Upper lobe of right lung (tissue), 1 donor: Measurements from ENCODE around the gene NRDE2. TPM values are rescaled to one million over a fixed set of nuclear protein-coding genes. Genes with fewer than 3 reads are reported as not detected.

Source experiments
- ATAC-seq: fragments of 200-7000 bp; cut with Tn5 transposase; one replicate; pipeline ENCODE4 v1.9.1; 2020; ENCODE audit warnings: mild to moderate bottlenecking, moderate library complexity
- DNase-seq: peaks from one replicate; pipeline ENCODE4 v3.0.0-alpha.2; 2020
- H3K27ac ChIP-seq: fragments of 200-600 bp; one replicate; pipeline ENCODE4 v1.8.0; 2022
- H3K27me3 ChIP-seq: fragments of 200-600 bp; one replicate; pipeline ENCODE4 v1.8.0; 2022; ENCODE audit warnings: mild to moderate bottlenecking
- H3K36me3 ChIP-seq: fragments of 200-600 bp; one replicate; pipeline ENCODE4 v1.8.0; 2022
- H3K4me1 ChIP-seq: fragments of 200-600 bp; one replicate; pipeline ENCODE4 v1.8.0; 2022
- H3K4me3 ChIP-seq: fragments of 200-600 bp; one replicate; pipeline ENCODE4 v1.8.0; 2022; ENCODE audit warnings: mild to moderate bottlenecking
- H3K9me3 ChIP-seq: fragments of 200-600 bp; one replicate; pipeline ENCODE4 v1.8.0; 2022
- intact Hi-C: fragments of 100-400 bp; cut with DNase I; formaldehyde crosslinking; loops from one replicate; pipeline ENCODE4 v1.11.0; 2022
- total RNA-seq: library from RNA; stranded (reverse); fragmentation: NEBNext Ultra II Directional; extraction: Animal tissue kit (Norgen Biotek cat#: 25700); gene quantifications from one replicate; pipeline ENCODE4 v1.2.1, GENCODE V29; 2021
- TF ChIP-seq, protein P1 (sequence below): fragments of 200-600 bp; IDR thresholded peaks from one replicate; pipeline ENCODE4 v1.8.0; 2022; ENCODE audit warnings: antibody characterized with exemption
- donor health status: DM: no; HTN: yes; CAD: no; lungs with severe emphysema.

The NRDE2 gene
- total RNA-seq, 1 donor from 2014 or later, result 22.2 TPM

DNA sequence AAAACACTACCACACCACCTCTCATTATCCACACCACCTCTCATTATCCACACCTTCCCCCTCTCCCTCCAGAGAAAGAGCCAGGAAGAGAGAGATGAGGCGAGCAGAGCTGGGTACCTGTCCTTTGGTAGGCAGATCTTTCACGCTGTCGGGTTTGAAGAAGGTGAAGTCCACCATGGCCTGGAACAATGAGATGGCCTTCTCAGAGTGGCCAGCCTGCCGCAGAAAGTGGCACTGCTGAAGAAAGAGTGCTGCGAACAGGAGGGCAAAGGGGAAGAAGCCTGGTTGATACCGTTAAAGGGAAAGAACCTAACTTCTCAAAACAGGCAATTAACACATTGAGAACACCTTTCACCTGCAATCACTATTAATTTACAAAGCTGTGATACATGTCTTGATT is 30.6 kb downstream of the NRDE2 start:
- intact Hi-C loops, result no loop called here
- Histone ChIP-seq H3K27me3 (no peaks in the 10 kb centered on the region), H3K4me1 (peaks cover 9% of the 10 kb centered on the region), H3K36me3 (peaks cover 48% of the 10 kb centered on the region), H3K4me3 (no peak overlapping the region), H3K9me3 (no peaks in the 10 kb centered on the region), H3K27ac (no peak overlapping the region)
- ATAC-seq, result no peak
- TF ChIP-seq, protein P1, sequence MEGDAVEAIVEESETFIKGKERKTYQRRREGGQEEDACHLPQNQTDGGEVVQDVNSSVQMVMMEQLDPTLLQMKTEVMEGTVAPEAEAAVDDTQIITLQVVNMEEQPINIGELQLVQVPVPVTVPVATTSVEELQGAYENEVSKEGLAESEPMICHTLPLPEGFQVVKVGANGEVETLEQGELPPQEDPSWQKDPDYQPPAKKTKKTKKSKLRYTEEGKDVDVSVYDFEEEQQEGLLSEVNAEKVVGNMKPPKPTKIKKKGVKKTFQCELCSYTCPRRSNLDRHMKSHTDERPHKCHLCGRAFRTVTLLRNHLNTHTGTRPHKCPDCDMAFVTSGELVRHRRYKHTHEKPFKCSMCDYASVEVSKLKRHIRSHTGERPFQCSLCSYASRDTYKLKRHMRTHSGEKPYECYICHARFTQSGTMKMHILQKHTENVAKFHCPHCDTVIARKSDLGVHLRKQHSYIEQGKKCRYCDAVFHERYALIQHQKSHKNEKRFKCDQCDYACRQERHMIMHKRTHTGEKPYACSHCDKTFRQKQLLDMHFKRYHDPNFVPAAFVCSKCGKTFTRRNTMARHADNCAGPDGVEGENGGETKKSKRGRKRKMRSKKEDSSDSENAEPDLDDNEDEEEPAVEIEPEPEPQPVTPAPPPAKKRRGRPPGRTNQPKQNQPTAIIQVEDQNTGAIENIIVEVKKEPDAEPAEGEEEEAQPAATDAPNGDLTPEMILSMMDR, result no peak
- no peak for DNase-seq

GRCh38 chr14:90300611-90301047 is 31.1 kb downstream of the NRDE2 start:
- DNase-seq, result no peak
- no peak overlapping the region for H3K27ac ChIP-seq
- H3K27me3 ChIP-seq, result no peaks in the 10 kb centered on the region
- peaks cover 44% of the 10 kb centered on the region for H3K36me3 ChIP-seq
- no peaks in the 10 kb centered on the region for H3K9me3 ChIP-seq
- no peak overlapping the region for H3K4me3 ChIP-seq
- peak; percentile 23 for ATAC-seq
- intact Hi-C loops, result no loop called here
- H3K4me1 ChIP-seq, result peaks cover 9% of the 10 kb centered on the region
- TF ChIP-seq, protein P1, result no peak

DNA sequence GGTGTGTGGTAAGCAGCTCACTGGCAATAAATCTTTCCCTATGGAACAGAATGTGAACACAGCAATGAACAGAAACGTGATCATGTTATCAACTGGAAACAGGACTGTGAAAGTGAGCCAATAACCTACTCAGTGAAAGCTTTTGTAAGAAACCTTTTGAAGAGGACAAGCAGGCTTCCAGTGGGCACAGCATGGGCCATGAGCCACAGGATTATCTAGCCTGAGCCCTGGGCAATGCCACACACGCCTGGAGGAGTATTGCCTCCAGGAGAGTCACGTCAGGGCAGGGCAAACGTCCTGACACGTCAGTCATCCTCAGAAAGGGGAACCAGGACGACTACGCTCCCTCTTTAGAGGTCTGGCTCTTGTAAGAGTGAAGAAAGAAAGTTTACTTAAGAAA is 32.3 kb downstream of the NRDE2 start:
- peaks cover 9% of the 10 kb centered on the region for H3K4me1 ChIP-seq
- peak; percentile 83 for ATAC-seq
- no peak overlapping the region for H3K4me3 ChIP-seq
- no peaks in the 10 kb centered on the region for H3K27me3 ChIP-seq
- DNase-seq, result no peak
- no peaks in the 10 kb centered on the region for H3K9me3 ChIP-seq
- TF ChIP-seq, protein P1, result no peak
- intact Hi-C loops, result no loop called here
- no peak overlapping the region for H3K27ac ChIP-seq
- peaks cover 39% of the 10 kb centered on the region for H3K36me3 ChIP-seq

- intact Hi-C loops, result no loop called here
- no peak overlapping the region for H3K27ac ChIP-seq
- no peaks in the 10 kb centered on the region for H3K27me3 ChIP-seq
- DNase-seq (no peak), ATAC-seq (no peak)
- peaks cover 9% of the 10 kb centered on the region for H3K4me1 ChIP-seq
- no peaks in the 10 kb centered on the region for H3K9me3 ChIP-seq
- no peak overlapping the region for H3K4me3 ChIP-seq
- TF ChIP-seq, protein P1, result no peak
- peaks cover 39% of the 10 kb centered on the region for H3K36me3 ChIP-seq
Observed at GRCh38 chr14:90297876-90298629, 33.7 kb downstream of the NRDE2 start.

DNA sequence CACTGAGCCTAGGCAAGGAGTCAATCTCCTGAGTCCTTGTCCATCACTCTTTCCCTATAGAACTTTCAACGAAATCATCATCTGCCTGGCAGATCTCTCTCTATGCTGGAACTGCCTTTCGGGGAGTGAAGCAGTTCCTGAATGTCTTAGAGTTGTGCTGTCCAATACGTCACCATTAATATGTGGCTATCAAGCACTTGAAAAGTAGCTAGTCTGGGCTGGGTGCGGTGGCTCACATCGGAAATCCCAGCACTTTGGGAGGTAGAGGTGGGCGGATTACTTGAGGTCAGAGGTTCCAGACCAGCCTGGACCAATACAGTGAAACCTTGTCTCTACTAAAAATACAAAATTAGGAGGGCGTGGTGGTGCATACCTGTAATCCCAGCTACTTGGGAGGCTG is 35.1 kb downstream of the NRDE2 start:
- no peak for DNase-seq
- Histone ChIP-seq H3K4me1 (peaks cover 6% of the 10 kb centered on the region), H3K27ac (peak overlapping the region; percentile 4)

More for the DNA sequence above, 35.1 kb downstream of the NRDE2 start:
- H3K27me3 ChIP-seq, result no peaks in the 10 kb centered on the region
- TF ChIP-seq, protein P1, result no peak
- no peak overlapping the region for H3K4me3 ChIP-seq
- intact Hi-C loops, result no loop called here
- no peak for ATAC-seq
- peaks cover 44% of the 10 kb centered on the region for H3K36me3 ChIP-seq
- no peaks in the 10 kb centered on the region for H3K9me3 ChIP-seq
